GM18907 (cell line): ENCODE measurements around the gene MIOX.

Experiments used
- ATAC-seq: cut with Tn5 transposase; IDR thresholded peaks from one replicate; pipeline ENCODE4 v1.9.1; 2021; ENCODE audit warnings: mild to moderate bottlenecking, moderate library complexity; ENCODE audit not compliant: unreplicated experiment

Gene MIOX

GRCh38 chr22:50486561-50487289 lies at the start of gene MIOX:
MIOX (plus strand) TSS chr22:50486859; CDS start chr22:50486898, 39 bp downstream.
- no peak for ATAC-seq

GRCh38 chr22:50437511-50438304 lies 49.0 kb upstream of the MIOX start:
- no peak for ATAC-seq

GRCh38 chr22:50438305-50439275 lies 48.1 kb upstream of the MIOX start:
- no peak for ATAC-seq

- ATAC-seq: no peak
Measured at GRCh38 chr22:50439314-50439870, 47.3 kb upstream of the MIOX start.

- no peak for ATAC-seq
Measured at GRCh38 chr22:50439871-50440331, 46.8 kb upstream of the MIOX start.

GRCh38 chr22:50440544-50441249 lies 46.0 kb upstream of the MIOX start:
- no peak for ATAC-seq

GRCh38 chr22:50441428-50441993 lies 45.1 kb upstream of the MIOX start:
- no peak for ATAC-seq

GRCh38 chr22:50443197-50443596 lies 43.5 kb upstream of the MIOX start:
- no peak for ATAC-seq

- no peak for ATAC-seq
Measured at GRCh38 chr22:50443801-50444625, 42.6 kb upstream of the MIOX start.

- no peak for ATAC-seq
Measured at GRCh38 chr22:50444663-50445062, 42.0 kb upstream of the MIOX start.

GRCh38 chr22:50445071-50445879 lies 41.4 kb upstream of the MIOX start:
- ATAC-seq: no peak

- no peak for ATAC-seq
Measured at GRCh38 chr22:50445880-50446707, 40.6 kb upstream of the MIOX start.

GRCh38 chr22:50446708-50447575 lies 39.7 kb upstream of the MIOX start:
- no peak for ATAC-seq

- no peak for ATAC-seq
Measured at GRCh38 chr22:50447576-50448551, 38.8 kb upstream of the MIOX start.

- no peak for ATAC-seq
Measured at GRCh38 chr22:50452649-50453048, 34.0 kb upstream of the MIOX start.
